LNCaP clone FGC (cell line): Measurements from ENCODE around the gene PACRG.

Experiments
- DNase-seq: peaks from one replicate; pipeline ENCODE4 v3.0.0-alpha.2; 2011; ENCODE audit warnings: low read depth
- H3K4me3 ChIP-seq: 2 replicates; pipeline ENCODE4 v1.5.1; 2011; ENCODE audit warnings: mild to moderate bottlenecking, low read depth, low read length, control low read depth
- TF ChIP-seq, protein P1 (sequence below): IDR thresholded peaks from 2 replicates; pipeline ENCODE4 v1.5.1; 2012; ENCODE audit warnings: mild to moderate bottlenecking; ENCODE audit not compliant: control insufficient read depth, insufficient read depth; ENCODE audit errors: extremely low read depth

The PACRG gene

GRCh38 chr6:163294734-163295133 is 567.0 kb downstream of the PACRG start:
- DNase-seq = no peak
- TF ChIP-seq, protein P1, sequence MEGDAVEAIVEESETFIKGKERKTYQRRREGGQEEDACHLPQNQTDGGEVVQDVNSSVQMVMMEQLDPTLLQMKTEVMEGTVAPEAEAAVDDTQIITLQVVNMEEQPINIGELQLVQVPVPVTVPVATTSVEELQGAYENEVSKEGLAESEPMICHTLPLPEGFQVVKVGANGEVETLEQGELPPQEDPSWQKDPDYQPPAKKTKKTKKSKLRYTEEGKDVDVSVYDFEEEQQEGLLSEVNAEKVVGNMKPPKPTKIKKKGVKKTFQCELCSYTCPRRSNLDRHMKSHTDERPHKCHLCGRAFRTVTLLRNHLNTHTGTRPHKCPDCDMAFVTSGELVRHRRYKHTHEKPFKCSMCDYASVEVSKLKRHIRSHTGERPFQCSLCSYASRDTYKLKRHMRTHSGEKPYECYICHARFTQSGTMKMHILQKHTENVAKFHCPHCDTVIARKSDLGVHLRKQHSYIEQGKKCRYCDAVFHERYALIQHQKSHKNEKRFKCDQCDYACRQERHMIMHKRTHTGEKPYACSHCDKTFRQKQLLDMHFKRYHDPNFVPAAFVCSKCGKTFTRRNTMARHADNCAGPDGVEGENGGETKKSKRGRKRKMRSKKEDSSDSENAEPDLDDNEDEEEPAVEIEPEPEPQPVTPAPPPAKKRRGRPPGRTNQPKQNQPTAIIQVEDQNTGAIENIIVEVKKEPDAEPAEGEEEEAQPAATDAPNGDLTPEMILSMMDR = no peak

DNA sequence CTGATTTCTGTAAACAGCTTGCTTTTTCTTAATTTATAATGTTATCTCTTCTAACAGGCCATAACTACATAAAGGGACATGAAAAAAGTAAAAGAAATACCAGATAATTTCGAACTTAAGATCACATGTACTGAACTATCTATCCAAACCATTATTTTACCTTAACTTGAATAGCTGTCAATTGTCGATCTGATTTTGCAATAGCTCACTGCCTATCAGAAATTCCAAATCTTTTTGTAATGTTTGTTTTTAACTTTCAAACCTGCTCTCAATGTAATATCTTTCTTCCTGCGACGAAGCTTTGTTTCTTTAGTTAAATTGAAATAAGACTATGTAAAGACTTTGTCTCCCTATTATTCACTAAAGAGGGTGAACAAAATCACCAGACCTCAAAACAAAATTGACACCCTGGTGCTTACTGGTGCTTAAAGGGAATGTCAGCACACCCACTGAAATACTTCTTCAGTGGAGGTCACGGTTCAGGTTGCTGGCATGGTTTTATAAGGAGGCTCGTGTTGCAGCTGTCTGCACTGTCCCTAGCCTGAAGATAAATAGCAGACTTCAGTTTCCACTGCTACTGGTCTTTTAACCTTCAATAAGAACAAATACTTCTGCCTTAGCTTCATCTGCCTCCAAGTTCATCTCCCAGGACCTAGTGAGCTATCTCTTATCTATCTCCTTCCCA is 569.2 kb downstream of the PACRG start:
- TF ChIP-seq, protein P1 = no peak
- DNase-seq = no peak
- no peak overlapping the region for H3K4me3 ChIP-seq

More at GRCh38 chr6:163294734-163295133, 567.0 kb downstream of the PACRG start:
- no peak overlapping the region for H3K4me3 ChIP-seq

DNA sequence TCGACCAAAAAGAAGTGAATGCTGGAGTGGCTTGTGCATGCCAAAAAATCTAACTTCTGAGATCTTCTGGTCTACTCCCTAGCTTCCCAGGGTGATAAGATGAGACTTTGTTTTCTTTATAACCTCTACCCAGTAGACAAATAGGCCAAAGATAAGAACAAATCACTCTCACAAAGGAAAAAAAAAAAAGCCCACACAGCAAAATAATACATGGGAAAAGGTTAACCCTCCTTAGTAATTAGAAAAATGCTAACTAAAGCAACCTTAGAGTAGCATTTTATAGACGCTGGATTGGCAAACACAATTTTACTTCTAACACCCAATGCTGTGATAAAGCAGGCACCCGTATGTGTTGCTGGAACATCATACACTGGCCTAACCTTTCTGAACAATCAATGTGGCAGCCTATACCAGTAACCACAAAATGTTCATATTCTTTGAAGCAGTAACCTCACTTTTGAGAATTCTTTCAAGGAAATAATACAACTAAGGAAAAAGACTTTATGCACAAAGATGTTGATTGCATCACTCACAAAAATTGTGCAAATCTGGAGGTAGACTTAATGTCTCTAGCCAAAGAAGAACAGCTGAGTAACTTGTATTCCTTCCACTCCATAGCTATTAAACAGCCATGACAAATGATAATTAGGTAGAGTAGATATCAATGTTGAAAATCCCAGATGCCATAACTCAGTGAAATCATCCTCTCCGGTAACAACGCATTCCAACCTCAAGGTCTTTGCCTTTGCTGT is 570.5 kb downstream of the PACRG start:
- DNase-seq = no peak
- TF ChIP-seq, protein P1 = no peak
- H3K4me3 ChIP-seq = no peak overlapping the region

- H3K4me3 ChIP-seq = no peak overlapping the region
- no peak for DNase-seq
- TF ChIP-seq, protein P1 = no peak
Measured at GRCh38 chr6:163300838-163301237, 573.1 kb downstream of the PACRG start.

DNA sequence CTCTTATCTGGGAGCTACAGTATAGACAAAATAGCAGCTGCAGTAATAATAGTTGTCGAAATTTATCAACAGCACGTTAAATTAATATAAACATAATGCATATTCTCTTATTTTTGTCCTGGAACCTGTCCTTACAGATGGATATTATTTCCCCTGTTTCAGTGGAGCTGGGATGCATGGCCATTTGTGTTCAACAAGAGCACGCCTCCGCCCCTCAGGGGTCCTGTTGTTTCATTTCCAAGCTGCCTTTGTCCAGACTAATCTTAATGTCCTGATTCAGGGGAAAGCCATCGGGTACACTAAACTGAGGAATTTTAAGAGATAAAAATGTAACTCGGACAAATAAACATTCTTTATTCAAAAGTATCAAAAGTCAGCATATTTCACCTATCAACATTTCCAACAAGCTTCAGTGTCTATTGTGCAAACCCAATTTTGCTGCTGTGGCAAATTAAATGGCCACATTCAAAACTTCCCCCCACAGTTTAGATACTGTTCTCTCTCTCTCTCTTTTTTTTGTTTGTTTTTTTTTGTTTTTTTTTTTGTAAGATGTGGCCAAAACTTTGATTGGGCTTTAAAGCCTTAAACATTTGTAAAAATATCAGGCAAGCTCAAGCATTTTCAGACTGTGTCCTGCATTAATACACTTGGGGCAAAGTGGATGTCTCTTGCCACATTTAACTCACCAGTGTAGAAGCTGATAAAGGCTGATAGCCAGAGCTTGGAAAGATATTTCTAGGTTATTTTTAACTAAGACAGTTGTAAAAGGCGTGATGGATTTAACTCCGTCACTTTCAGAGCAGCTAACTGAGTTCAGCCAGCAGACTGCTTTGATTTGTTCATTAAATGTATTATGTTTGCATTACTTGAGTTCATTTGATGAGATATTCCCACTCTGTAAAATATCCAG is 574.2 kb downstream of the PACRG start:
- TF ChIP-seq, protein P1 = no peak
- no peak overlapping the region for H3K4me3 ChIP-seq
- DNase-seq = no peak

DNA sequence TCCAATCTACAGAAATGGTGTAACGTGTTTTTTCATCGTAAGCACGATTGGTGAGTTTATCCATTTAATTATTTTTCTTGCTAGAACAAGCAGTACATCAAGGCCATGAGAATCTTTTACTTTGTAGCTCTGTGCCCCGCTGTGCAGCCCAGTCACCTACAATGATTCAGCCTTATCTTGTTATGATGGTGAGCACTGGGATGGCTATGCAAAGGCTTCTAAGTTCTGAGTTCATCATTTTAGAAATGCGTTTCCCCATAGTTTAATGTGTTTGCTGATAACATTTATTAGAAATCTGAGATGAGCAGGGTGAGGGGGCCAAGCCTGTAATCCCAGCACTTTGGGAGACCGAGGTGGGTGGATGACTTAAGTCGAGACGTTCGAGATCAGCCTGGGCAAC is 575.0 kb downstream of the PACRG start:
- TF ChIP-seq, protein P1 = no peak
- no peak overlapping the region for H3K4me3 ChIP-seq
- DNase-seq = no peak
